Right lobe of liver (tissue), 6 donors: ENCODE results near the gene PFKFB3. TPM values are rescaled to one million over a fixed set of nuclear protein-coding genes. Genes with fewer than 3 reads are reported as not detected.

ENCODE experiments used
- ATAC-seq, 4 donors: fragments of 200-7000 bp; cut with Tn5 transposase; one replicate each; pipeline ENCODE4 v1.9.1; 2020; ENCODE audit warnings: mild to moderate bottlenecking in 4 of 4, moderate library complexity in 4 of 4
- DNase-seq, 3 donors: peaks; one replicate each; pipeline ENCODE4 v3.0.0-alpha.2; 2020
- H3K27ac ChIP-seq, 3 donors: fragments of 200-600 bp; one replicate each; pipeline ENCODE4 v1.8.0; 2022
- H3K27me3 ChIP-seq, 2 donors: fragments of 200-600 bp; one replicate each; pipeline ENCODE4 v1.8.0; 2022
- H3K36me3 ChIP-seq, 4 donors: fragments of 200-600 bp; sonication (generic) in 1 of 4; one replicate each; pipeline versions ENCODE4 v1.5.1 to v1.8.0; 2017 to 2022; ENCODE audit warnings: control low read depth in 1 of 4
- H3K4me1 ChIP-seq, 4 donors: fragments of 200-600 bp; sonication (generic) in 1 of 4; one replicate each; pipeline versions ENCODE4 v1.5.1 to v1.8.0; 2017 to 2022; ENCODE audit warnings: control low read depth in 1 of 4
- H3K4me3 ChIP-seq, 3 donors: fragments of 200-600 bp; one replicate each; pipeline ENCODE4 v1.8.0; 2022
- H3K9me3 ChIP-seq, 4 donors: fragments of 200-600 bp; sonication (generic) in 1 of 4; one replicate each; pipeline versions ENCODE4 v1.5.1 to v1.8.0; 2017 to 2022; ENCODE audit warnings: control low read depth in 1 of 4
- CTCF ChIP-seq, 4 donors: fragments of 200-600 bp in 3 of 4; fragments of 450-650 bp in 1 of 4; IDR thresholded peaks; one replicate each; pipeline versions ENCODE4 v1.5.1 to v1.8.0; 2016 to 2022; ENCODE audit warnings: antibody characterized with exemption in 4 of 4, mild to moderate bottlenecking in 2 of 4
- POLR2A ChIP-seq: fragments of 450-650 bp; IDR thresholded peaks from one replicate; pipeline ENCODE4 v1.6.1; 2017; ENCODE audit warnings: antibody characterized with exemption, mild to moderate bottlenecking
- WGBS: methylation state at CpG from one replicate; pipeline ENCODE4 v1.1.6; 2018; ENCODE audit warnings: low coverage, low lambda C conversion rate; ENCODE audit not compliant: insufficient coverage; ENCODE audit errors: missing lambda C conversion rate; 5-methylcytosine and 5-hydroxymethylcytosine counted together
- intact Hi-C, 2 donors: fragments of 100-400 bp; cut with DNase I; formaldehyde crosslinking; loops; one replicate each; pipeline versions ENCODE4 v1.11.2 to v1.14.1; 2022
- total RNA-seq, 6 experiments: library from RNA; depleted of rRNA in 2 of 6; stranded (reverse); fragments of >200 nt in 2 of 6; fragmentation: NEBNext Ultra II Directional in 3 of 6; extraction: Animal tissue kit (Norgen Biotek cat#: 25700) in 3 of 6; gene quantifications; one replicate each; pipeline versions ENCODE4 v1.1.0 to v1.2.4, GENCODE V29; 2016 to 2023
- donor health status: DM: no; HTN: yes; CAD: no.
- donor health status: DM: no; HTN: no; CAD: no.
- donor health status: DM: no; HTN: no; CAD: no.
- donor health status: DM: no; HTN: yes; CAD: no.
- donor health status: DM: no; HTN: yes; CAD: no.

Gene PFKFB3
- total RNA-seq, 6 experiments from 2014 or later: 6.8 to 57.8 (median 20.8) TPM

GRCh38 chr10:6171881-6172695 lies 30.6 kb upstream of the PFKFB3 start:
- Histone ChIP-seq H3K27me3 (no peaks in the 10 kb centered on the region), H3K9me3 (no peaks in the 10 kb centered on the region), H3K27ac (no peak overlapping the region), H3K4me3 (no peak overlapping the region), H3K36me3 (peaks cover 0 to 3% (median 0%) of the 10 kb centered on the region in 4 donors), H3K4me1 (peaks cover 0 to 39% (median 7%) of the 10 kb centered on the region in 4 donors)
- peak in 1 of 3 donors; percentile 51 for DNase-seq
- TF ChIP-seq CTCF (IDR thresholded peaks at IDR 0.05): no peak
- TF ChIP-seq POLR2A: no peak
- intact Hi-C loops: no loop called here
- peak in 3 of 4 donors; percentile 12 to 57 (median 17) for ATAC-seq
- 81% methylated on average over 11 of the region's 23 CpGs for WGBS

GRCh38 chr10:6173203-6173602 lies 29.5 kb upstream of the PFKFB3 start:
- ATAC-seq: peak in 1 of 4 donors; percentile 24
- Histone ChIP-seq H3K9me3 (no peaks in the 10 kb centered on the region), H3K4me1 (peaks cover 0 to 39% (median 8%) of the 10 kb centered on the region in 4 donors), H3K27me3 (no peaks in the 10 kb centered on the region), H3K4me3 (no peak overlapping the region), H3K36me3 (no peaks in the 10 kb centered on the region), H3K27ac (peak overlapping the region in 1 of 3 donors; percentile 56)
- no peak for DNase-seq
- TF ChIP-seq POLR2A: no peak
- TF ChIP-seq CTCF (IDR thresholded peaks at IDR 0.05): peak in 2 of 4 donors; percentile 12 to 15
- intact Hi-C loops: no loop called here
- WGBS: 51% methylated on average over 6 of the region's 8 CpGs

- ATAC-seq: peak; percentile 75 to 88 (median 86)
- H3K27ac ChIP-seq: peak overlapping the region in 2 of 3 donors; percentile 56 to 65
- 15% methylated on average over 6 of the region's 22 CpGs for WGBS
Observed at GRCh38 chr10:6174201-6174874, 28.4 kb upstream of the PFKFB3 start.

More at GRCh38 chr10:6174201-6174874, 28.4 kb upstream of the PFKFB3 start:
- Histone ChIP-seq H3K4me1 (peaks cover 0 to 48% (median 13%) of the 10 kb centered on the region in 4 donors), H3K4me3 (no peak overlapping the region), H3K36me3 (no peaks in the 10 kb centered on the region), H3K9me3 (no peaks in the 10 kb centered on the region), H3K27me3 (no peaks in the 10 kb centered on the region)
- DNase-seq: peak in 2 of 3 donors; percentile 62 to 80
- intact Hi-C loops: no loop called here
- no peak for TF ChIP-seq POLR2A
- TF ChIP-seq CTCF (IDR thresholded peaks at IDR 0.05): no peak
